ENCODE results near the gene RAP1GAP. TPM values are rescaled to one million over a fixed set of nuclear protein-coding genes. Genes with fewer than 3 reads are reported as not detected.

The RAP1GAP gene
- total RNA-seq, 2 donors from 2014 or later = 1.2 to 2.4 TPM

GRCh38 chr1:21630571-21631343 lies 38.4 kb downstream of the RAP1GAP start:
- Mint-ChIP-seq H3K27me3 (ENCODE audit: low read depth) (peaks cover 12% of the 10 kb centered on the region), H3K4me1 (ENCODE audit: low read depth) (no peaks in the 10 kb centered on the region), H3K9me3 (no peaks in the 10 kb centered on the region), H3K4me3 (no peak overlapping the region), H3K27ac (no peak overlapping the region), H3K36me3 (ENCODE audit: insufficient read depth in 2 of 2) (no peaks in the 10 kb centered on the region)
- ATAC-seq (replicated peaks in 1 of 2) = no peak
- no peak for DNase-seq

- ATAC-seq (replicated peaks in 1 of 2) = no peak
- Mint-ChIP-seq H3K27ac (no peak overlapping the region), H3K36me3 (ENCODE audit: insufficient read depth in 2 of 2) (no peaks in the 10 kb centered on the region), H3K27me3 (ENCODE audit: low read depth) (peaks cover 12% of the 10 kb centered on the region), H3K4me1 (ENCODE audit: low read depth) (no peaks in the 10 kb centered on the region), H3K9me3 (no peaks in the 10 kb centered on the region), H3K4me3 (no peak overlapping the region)
- no peak for DNase-seq
Observed at GRCh38 chr1:21629971-21630370, 39.2 kb downstream of the RAP1GAP start.

- ATAC-seq (replicated peaks in 1 of 2) (no peak), DNase-seq (no peak)
- Mint-ChIP-seq H3K4me3 (no peak overlapping the region), H3K4me1 (ENCODE audit: low read depth) (no peaks in the 10 kb centered on the region), H3K27me3 (ENCODE audit: low read depth) (peaks cover 12% of the 10 kb centered on the region), H3K9me3 (no peaks in the 10 kb centered on the region), H3K36me3 (ENCODE audit: insufficient read depth in 2 of 2) (no peaks in the 10 kb centered on the region), H3K27ac (no peak overlapping the region)
Observed at GRCh38 chr1:21628798-21629393, 40.3 kb downstream of the RAP1GAP start.

GRCh38 chr1:21626921-21627339 lies 42.2 kb downstream of the RAP1GAP start:
- no peaks in the 10 kb centered on the region for H3K9me3 Mint-ChIP-seq
- H3K27ac Mint-ChIP-seq = no peak overlapping the region
- DNase-seq (no peak), ATAC-seq (replicated peaks in 1 of 2) (no peak)
- H3K4me3 Mint-ChIP-seq = no peak overlapping the region
- peaks cover 12% of the 10 kb centered on the region for H3K27me3 Mint-ChIP-seq (ENCODE audit: low read depth)
- H3K36me3 Mint-ChIP-seq (ENCODE audit: insufficient read depth in 2 of 2) = no peaks in the 10 kb centered on the region
- H3K4me1 Mint-ChIP-seq (ENCODE audit: low read depth) = no peaks in the 10 kb centered on the region

- no peak for ATAC-seq (replicated peaks in 1 of 2)
- no peak overlapping the region for H3K4me3 Mint-ChIP-seq
- H3K9me3 Mint-ChIP-seq = no peaks in the 10 kb centered on the region
- peaks cover 15% of the 10 kb centered on the region for H3K27me3 Mint-ChIP-seq (ENCODE audit: low read depth)
- no peaks in the 10 kb centered on the region for H3K4me1 Mint-ChIP-seq (ENCODE audit: low read depth)
- DNase-seq = no peak
- no peaks in the 10 kb centered on the region for H3K36me3 Mint-ChIP-seq (ENCODE audit: insufficient read depth in 2 of 2)
- no peak overlapping the region for H3K27ac Mint-ChIP-seq
Observed at GRCh38 chr1:21625390-21626190, 43.6 kb downstream of the RAP1GAP start.

- ATAC-seq (replicated peaks in 1 of 2) (no peak), DNase-seq (no peak)
- Mint-ChIP-seq H3K27me3 (ENCODE audit: low read depth) (peaks cover 17% of the 10 kb centered on the region), H3K36me3 (ENCODE audit: insufficient read depth in 2 of 2) (no peaks in the 10 kb centered on the region), H3K4me3 (no peak overlapping the region), H3K27ac (no peak overlapping the region), H3K9me3 (no peaks in the 10 kb centered on the region), H3K4me1 (ENCODE audit: low read depth) (no peaks in the 10 kb centered on the region)
Observed at GRCh38 chr1:21624571-21625389, 44.4 kb downstream of the RAP1GAP start.

GRCh38 chr1:21623410-21623961 lies 45.7 kb downstream of the RAP1GAP start:
- no peak overlapping the region for H3K4me3 Mint-ChIP-seq
- no peak for ATAC-seq (replicated peaks in 1 of 2)
- DNase-seq = no peak
- H3K27me3 Mint-ChIP-seq (ENCODE audit: low read depth) = peaks cover 24% of the 10 kb centered on the region
- no peaks in the 10 kb centered on the region for H3K9me3 Mint-ChIP-seq
- no peaks in the 10 kb centered on the region for H3K4me1 Mint-ChIP-seq (ENCODE audit: low read depth)
- no peaks in the 10 kb centered on the region for H3K36me3 Mint-ChIP-seq (ENCODE audit: insufficient read depth in 2 of 2)
- H3K27ac Mint-ChIP-seq = no peak overlapping the region

GRCh38 chr1:21622466-21623315 lies 46.5 kb downstream of the RAP1GAP start:
- H3K27ac Mint-ChIP-seq = no peak overlapping the region
- H3K9me3 Mint-ChIP-seq = no peaks in the 10 kb centered on the region
- H3K4me3 Mint-ChIP-seq = peak overlapping the region; percentile 65 to 73
- H3K4me1 Mint-ChIP-seq (ENCODE audit: low read depth) = no peaks in the 10 kb centered on the region
- peak; percentile 84 to 87 for ATAC-seq (replicated peaks in 1 of 2)
- DNase-seq = peak; percentile 61 to 65
- H3K36me3 Mint-ChIP-seq (ENCODE audit: insufficient read depth in 2 of 2) = no peaks in the 10 kb centered on the region
- peaks cover 24% of the 10 kb centered on the region for H3K27me3 Mint-ChIP-seq (ENCODE audit: low read depth)

GRCh38 chr1:21621761-21622436 lies 47.3 kb downstream of the RAP1GAP start:
- H3K4me3 Mint-ChIP-seq = peak overlapping the region; percentile 46 to 59
- no peak overlapping the region for H3K27ac Mint-ChIP-seq
- no peak for DNase-seq
- no peak for ATAC-seq (replicated peaks in 1 of 2)
- H3K27me3 Mint-ChIP-seq (ENCODE audit: low read depth) = peaks cover 24% of the 10 kb centered on the region
- no peaks in the 10 kb centered on the region for H3K36me3 Mint-ChIP-seq (ENCODE audit: insufficient read depth in 2 of 2)
- no peaks in the 10 kb centered on the region for H3K9me3 Mint-ChIP-seq
- H3K4me1 Mint-ChIP-seq (ENCODE audit: low read depth) = no peaks in the 10 kb centered on the region

GRCh38 chr1:21621051-21621450 lies 48.1 kb downstream of the RAP1GAP start:
- DNase-seq (no peak), ATAC-seq (replicated peaks in 1 of 2) (no peak)
- no peaks in the 10 kb centered on the region for H3K4me1 Mint-ChIP-seq (ENCODE audit: low read depth)
- H3K36me3 Mint-ChIP-seq (ENCODE audit: insufficient read depth in 2 of 2) = no peaks in the 10 kb centered on the region
- H3K27me3 Mint-ChIP-seq (ENCODE audit: low read depth) = peaks cover 24% of the 10 kb centered on the region
- no peak overlapping the region for H3K4me3 Mint-ChIP-seq
- H3K27ac Mint-ChIP-seq = no peak overlapping the region
- no peaks in the 10 kb centered on the region for H3K9me3 Mint-ChIP-seq

- Mint-ChIP-seq H3K4me3 (no peak overlapping the region), H3K27me3 (ENCODE audit: low read depth) (peaks cover 24% of the 10 kb centered on the region), H3K4me1 (ENCODE audit: low read depth) (no peaks in the 10 kb centered on the region), H3K36me3 (ENCODE audit: insufficient read depth in 2 of 2) (no peaks in the 10 kb centered on the region), H3K9me3 (no peaks in the 10 kb centered on the region), H3K27ac (no peak overlapping the region)
- no peak for ATAC-seq (replicated peaks in 1 of 2)
- DNase-seq = no peak
Observed at GRCh38 chr1:21620496-21620895, 48.7 kb downstream of the RAP1GAP start.

All from activated T-cell treated with anti-CD3 and anti-CD28 coated beads, Interleukin-2, amount 50 U/mL, for 72 hours (primary cell).